ENCODE results near the gene CNKSR2. TPM values are rescaled to one million over a fixed set of nuclear protein-coding genes. Genes with fewer than 3 reads are reported as not detected.

The CNKSR2 gene
- total and polyA plus RNA-seq, 2 experiments from 2014 or later = 1.5 to 10.3 TPM

- DNase-seq (ENCODE audit: low spot score) = no peak
- H2AFZ ChIP-seq = no peak overlapping the region
- TF ChIP-seq CTCF (IDR thresholded peaks at IDR 0.05; ENCODE audit: poor library complexity) = no peak
- TF ChIP-seq EZH2 (IDR thresholded peaks at IDR 0.05; ENCODE audit: borderline replicate concordance) = no peak
- TF ChIP-seq EZH2phosphoT487 (IDR thresholded peaks at IDR 0.05; ENCODE audit: low read depth, severe bottlenecking, unreplicated experiment) = no peak
- H3K9me2 ChIP-seq (replicated peaks; ENCODE audit: insufficient read depth) = no peaks in the 10 kb centered on the region
- H3K79me2 ChIP-seq = no peaks in the 10 kb centered on the region
- H3K4me3 ChIP-seq = no peak overlapping the region
- H3K4me1 ChIP-seq (ENCODE audit: insufficient read depth) = no peaks in the 10 kb centered on the region
- no peaks in the 10 kb centered on the region for H3K27me3 ChIP-seq
- no peak overlapping the region for H3K4me2 ChIP-seq
- no peak overlapping the region for H3K27ac ChIP-seq
- H3K36me3 ChIP-seq (replicated peaks; ENCODE audit: insufficient read depth, low read depth) = no peaks in the 10 kb centered on the region
- no peaks in the 10 kb centered on the region for H3K9me3 ChIP-seq (ENCODE audit: low read depth)
- H4K20me1 ChIP-seq (ENCODE audit: insufficient read depth, poor library complexity, severe bottlenecking) = no peaks in the 10 kb centered on the region
These were observed 249.7 kb downstream of the CNKSR2 start for GRCh38 chrX:21623778-21624501.

- TF ChIP-seq EZH2 (IDR thresholded peaks at IDR 0.05; ENCODE audit: borderline replicate concordance) = no peak
- TF ChIP-seq CTCF (IDR thresholded peaks at IDR 0.05; ENCODE audit: poor library complexity) = no peak
- no peak for TF ChIP-seq EZH2phosphoT487 (IDR thresholded peaks at IDR 0.05; ENCODE audit: low read depth, severe bottlenecking, unreplicated experiment)
- WGBS (ENCODE audit: low lambda C conversion rate, missing lambda C conversion rate) = 64% methylated on average over 2 of the region's 2 CpGs
- no peak overlapping the region for H3K4me2 ChIP-seq
- no peaks in the 10 kb centered on the region for H3K9me3 ChIP-seq (ENCODE audit: low read depth)
- no peaks in the 10 kb centered on the region for H3K4me1 ChIP-seq (ENCODE audit: insufficient read depth)
- H3K27ac ChIP-seq = no peak overlapping the region
- H3K4me3 ChIP-seq = no peak overlapping the region
- H3K79me2 ChIP-seq = no peaks in the 10 kb centered on the region
- H3K9me2 ChIP-seq (replicated peaks; ENCODE audit: insufficient read depth) = no peaks in the 10 kb centered on the region
- H2AFZ ChIP-seq = no peak overlapping the region
- DNase-seq (ENCODE audit: low spot score) = no peak
- H4K20me1 ChIP-seq (ENCODE audit: insufficient read depth, poor library complexity, severe bottlenecking) = no peaks in the 10 kb centered on the region
- H3K27me3 ChIP-seq = no peaks in the 10 kb centered on the region
- H3K36me3 ChIP-seq (replicated peaks; ENCODE audit: insufficient read depth, low read depth) = no peaks in the 10 kb centered on the region
These were observed 257.8 kb downstream of the CNKSR2 start for GRCh38 chrX:21632027-21632426.

- 86% methylated on average over 2 of the region's 2 CpGs for WGBS (ENCODE audit: low lambda C conversion rate, missing lambda C conversion rate)
These were observed 264.1 kb downstream of the CNKSR2 start for GRCh38 chrX:21638311-21638710.

More at GRCh38 chrX:21638311-21638710, 264.1 kb downstream of the CNKSR2 start:
- no peaks in the 10 kb centered on the region for H3K79me2 ChIP-seq
- no peak overlapping the region for H2AFZ ChIP-seq
- no peaks in the 10 kb centered on the region for H3K27me3 ChIP-seq
- TF ChIP-seq CTCF (IDR thresholded peaks at IDR 0.05; ENCODE audit: poor library complexity) = no peak
- no peak for TF ChIP-seq EZH2phosphoT487 (IDR thresholded peaks at IDR 0.05; ENCODE audit: low read depth, severe bottlenecking, unreplicated experiment)
- TF ChIP-seq EZH2 (IDR thresholded peaks at IDR 0.05; ENCODE audit: borderline replicate concordance) = no peak
- no peaks in the 10 kb centered on the region for H3K36me3 ChIP-seq (replicated peaks; ENCODE audit: insufficient read depth, low read depth)
- DNase-seq (ENCODE audit: low spot score) = no peak
- no peak overlapping the region for H3K27ac ChIP-seq
- H3K4me2 ChIP-seq = no peak overlapping the region
- no peak overlapping the region for H3K4me3 ChIP-seq
- no peaks in the 10 kb centered on the region for H4K20me1 ChIP-seq (ENCODE audit: insufficient read depth, poor library complexity, severe bottlenecking)
- H3K4me1 ChIP-seq (ENCODE audit: insufficient read depth) = no peaks in the 10 kb centered on the region
- no peaks in the 10 kb centered on the region for H3K9me3 ChIP-seq (ENCODE audit: low read depth)
- H3K9me2 ChIP-seq (replicated peaks; ENCODE audit: insufficient read depth) = no peaks in the 10 kb centered on the region

Data from hepatocyte (in vitro differentiated cells).